Prostate gland (tissue), 2 donors: ENCODE results near the gene SUSD2.

Experiments
- POLR2AphosphoS5 ChIP-seq: sonication (generic); formaldehyde crosslinking; IDR thresholded peaks from one replicate; pipeline ENCODE4 v1.6.1; 2017; ENCODE audit warnings: antibody characterized with exemption
- TF ChIP-seq, protein P1 (sequence below), 4 experiments: fragments of 200-600 bp in 2 of 4; fragments of 450-650 bp in 2 of 4; sonication (generic) in 2 of 4; IDR thresholded peaks; 1 replicate in 3 of 4; 2 replicates in 1 of 4; pipeline ENCODE4 v1.5.1; 2016 to 2019; ENCODE audit warnings: antibody characterized with exemption in 4 of 4, mild to moderate bottlenecking in 2 of 4, moderate library complexity in 2 of 4

- TF ChIP-seq, protein P1, sequence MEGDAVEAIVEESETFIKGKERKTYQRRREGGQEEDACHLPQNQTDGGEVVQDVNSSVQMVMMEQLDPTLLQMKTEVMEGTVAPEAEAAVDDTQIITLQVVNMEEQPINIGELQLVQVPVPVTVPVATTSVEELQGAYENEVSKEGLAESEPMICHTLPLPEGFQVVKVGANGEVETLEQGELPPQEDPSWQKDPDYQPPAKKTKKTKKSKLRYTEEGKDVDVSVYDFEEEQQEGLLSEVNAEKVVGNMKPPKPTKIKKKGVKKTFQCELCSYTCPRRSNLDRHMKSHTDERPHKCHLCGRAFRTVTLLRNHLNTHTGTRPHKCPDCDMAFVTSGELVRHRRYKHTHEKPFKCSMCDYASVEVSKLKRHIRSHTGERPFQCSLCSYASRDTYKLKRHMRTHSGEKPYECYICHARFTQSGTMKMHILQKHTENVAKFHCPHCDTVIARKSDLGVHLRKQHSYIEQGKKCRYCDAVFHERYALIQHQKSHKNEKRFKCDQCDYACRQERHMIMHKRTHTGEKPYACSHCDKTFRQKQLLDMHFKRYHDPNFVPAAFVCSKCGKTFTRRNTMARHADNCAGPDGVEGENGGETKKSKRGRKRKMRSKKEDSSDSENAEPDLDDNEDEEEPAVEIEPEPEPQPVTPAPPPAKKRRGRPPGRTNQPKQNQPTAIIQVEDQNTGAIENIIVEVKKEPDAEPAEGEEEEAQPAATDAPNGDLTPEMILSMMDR (IDR thresholded peaks at IDR 0.05) = no peak
- no peak for TF ChIP-seq POLR2AphosphoS5
These were observed 43.2 kb downstream of the SUSD2 start for GRCh38 chr22:24224468-24224867.
